Peyer's patch (tissue), 4 donors: ENCODE measurements around the gene SEMA5B. TPM values are rescaled to one million over a fixed set of nuclear protein-coding genes. Genes with fewer than 3 reads are reported as not detected.

ENCODE experiments used
- DNase-seq, 3 donors: peaks; one replicate each; pipeline ENCODE4 v3.0.0-alpha.2; 2017 to 2019
- H3K27ac ChIP-seq, 4 donors: fragments of 200-600 bp; sonication (generic); one replicate each; pipeline ENCODE4 v1.5.1; 2016 to 2019
- H3K27me3 ChIP-seq, 2 donors: fragments of 200-600 bp; sonication (generic); one replicate each; pipeline ENCODE4 v1.5.1; 2019
- H3K36me3 ChIP-seq, 3 donors: fragments of 200-600 bp; sonication (generic); one replicate each; pipeline ENCODE4 v1.5.1; 2016 to 2019
- H3K4me1 ChIP-seq, 4 donors: fragments of 200-600 bp; sonication (generic); one replicate each; pipeline ENCODE4 v1.5.1; 2016 to 2019
- H3K4me3 ChIP-seq, 4 donors: fragments of 200-600 bp; sonication (generic); 1 replicate in 3 of 4; 2 replicates in 1 of 4; pipeline ENCODE4 v1.5.1; 2016 to 2019; ENCODE audit warnings: mild to moderate bottlenecking in 1 of 4
- H3K9me3 ChIP-seq, 4 donors: fragments of 200-600 bp; sonication (generic); one replicate each; pipeline ENCODE4 v1.5.1; 2016 to 2019; ENCODE audit warnings: mild to moderate bottlenecking in 1 of 4
- POLR2A ChIP-seq, 2 donors: fragments of 450-650 bp; IDR thresholded peaks; one replicate each; pipeline ENCODE4 v1.5.1; 2017; ENCODE audit warnings: antibody characterized with exemption in 2 of 2, mild to moderate bottlenecking in 2 of 2, moderate library complexity in 2 of 2
- total RNA-seq, 4 donors: library from RNA; depleted of rRNA; stranded (reverse); fragments of >200 nt; gene quantifications; one replicate each; pipeline ENCODE4 v1.1.0, GENCODE V29; 2016
- TF ChIP-seq, protein P1 (sequence below), 6 experiments: fragments of 450-650 bp in 4 of 6; fragments of 200-600 bp in 2 of 6; sonication (generic) in 1 of 6; IDR thresholded peaks; one replicate each; pipeline ENCODE4 v1.5.1; 2017 to 2019; ENCODE audit warnings: antibody characterized with exemption in 6 of 6, mild to moderate bottlenecking in 3 of 6, moderate library complexity in 1 of 6

SEMA5B gene
- total RNA-seq, 4 donors from 2014 or later, result 0.54 to 6.8 (median 2.5) TPM; not detected in 1

GRCh38 chr3:122967356-122967755 lies 60.2 kb downstream of the SEMA5B start:
- TF ChIP-seq, protein P1, sequence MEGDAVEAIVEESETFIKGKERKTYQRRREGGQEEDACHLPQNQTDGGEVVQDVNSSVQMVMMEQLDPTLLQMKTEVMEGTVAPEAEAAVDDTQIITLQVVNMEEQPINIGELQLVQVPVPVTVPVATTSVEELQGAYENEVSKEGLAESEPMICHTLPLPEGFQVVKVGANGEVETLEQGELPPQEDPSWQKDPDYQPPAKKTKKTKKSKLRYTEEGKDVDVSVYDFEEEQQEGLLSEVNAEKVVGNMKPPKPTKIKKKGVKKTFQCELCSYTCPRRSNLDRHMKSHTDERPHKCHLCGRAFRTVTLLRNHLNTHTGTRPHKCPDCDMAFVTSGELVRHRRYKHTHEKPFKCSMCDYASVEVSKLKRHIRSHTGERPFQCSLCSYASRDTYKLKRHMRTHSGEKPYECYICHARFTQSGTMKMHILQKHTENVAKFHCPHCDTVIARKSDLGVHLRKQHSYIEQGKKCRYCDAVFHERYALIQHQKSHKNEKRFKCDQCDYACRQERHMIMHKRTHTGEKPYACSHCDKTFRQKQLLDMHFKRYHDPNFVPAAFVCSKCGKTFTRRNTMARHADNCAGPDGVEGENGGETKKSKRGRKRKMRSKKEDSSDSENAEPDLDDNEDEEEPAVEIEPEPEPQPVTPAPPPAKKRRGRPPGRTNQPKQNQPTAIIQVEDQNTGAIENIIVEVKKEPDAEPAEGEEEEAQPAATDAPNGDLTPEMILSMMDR (IDR thresholded peaks at IDR 0.05), result no peak
- no peak for TF ChIP-seq POLR2A (IDR thresholded peaks at IDR 0.05)

GRCh38 chr3:122966045-122966444 lies 61.5 kb downstream of the SEMA5B start:
- H3K36me3 ChIP-seq, result no peaks in the 10 kb centered on the region
- H3K27me3 ChIP-seq, result no peaks in the 10 kb centered on the region
- TF ChIP-seq, protein P1 (IDR thresholded peaks at IDR 0.05), result no peak
- no peak for TF ChIP-seq POLR2A (IDR thresholded peaks at IDR 0.05)
- no peak overlapping the region for H3K4me3 ChIP-seq
- H3K27ac ChIP-seq, result no peak overlapping the region
- H3K9me3 ChIP-seq, result no peaks in the 10 kb centered on the region
- H3K4me1 ChIP-seq, result no peaks in the 10 kb centered on the region
- DNase-seq, result no peak

More at GRCh38 chr3:122967356-122967755, 60.2 kb downstream of the SEMA5B start:
- DNase-seq, result no peak
- Histone ChIP-seq H3K4me3 (no peak overlapping the region), H3K9me3 (no peaks in the 10 kb centered on the region), H3K27ac (no peak overlapping the region), H3K4me1 (no peaks in the 10 kb centered on the region), H3K27me3 (no peaks in the 10 kb centered on the region), H3K36me3 (no peaks in the 10 kb centered on the region)

DNA sequence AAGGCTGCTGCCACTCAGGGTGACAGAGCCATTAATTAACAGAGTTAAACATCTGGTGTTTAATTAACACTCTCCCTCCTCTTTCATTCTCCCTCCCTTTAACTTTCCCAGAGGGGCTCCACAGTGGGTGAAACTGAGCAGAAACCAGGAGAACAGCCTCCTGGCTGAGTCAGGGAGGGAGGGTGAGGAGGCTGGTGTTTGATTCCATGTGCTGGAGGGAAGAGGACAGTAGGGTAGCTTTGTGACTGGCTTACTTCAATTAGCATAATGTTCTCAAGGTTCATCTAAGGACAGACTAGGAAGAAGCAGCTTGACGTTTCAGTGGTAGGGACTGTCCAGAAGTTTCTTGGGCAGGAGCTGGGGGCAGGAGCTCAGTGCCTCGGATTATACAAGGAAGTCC lies 62.8 kb downstream of the SEMA5B start:
- Histone ChIP-seq H3K27ac (no peak overlapping the region), H3K9me3 (no peaks in the 10 kb centered on the region), H3K4me3 (no peak overlapping the region), H3K27me3 (no peaks in the 10 kb centered on the region), H3K4me1 (no peaks in the 10 kb centered on the region), H3K36me3 (no peaks in the 10 kb centered on the region)
- no peak for TF ChIP-seq POLR2A (IDR thresholded peaks at IDR 0.05)
- TF ChIP-seq, protein P1 (IDR thresholded peaks at IDR 0.05), result no peak
- DNase-seq, result no peak

GRCh38 chr3:122962149-122962548 lies 65.4 kb downstream of the SEMA5B start:
- peaks cover 0 to 9% (median 0%) of the 10 kb centered on the region in 4 donors for H3K4me1 ChIP-seq
- no peaks in the 10 kb centered on the region for H3K27me3 ChIP-seq
- TF ChIP-seq, protein P1 (IDR thresholded peaks at IDR 0.05), result no peak
- TF ChIP-seq POLR2A (IDR thresholded peaks at IDR 0.05), result no peak
- H3K27ac ChIP-seq, result no peak overlapping the region
- H3K4me3 ChIP-seq, result no peak overlapping the region
- H3K36me3 ChIP-seq, result no peaks in the 10 kb centered on the region
- no peak for DNase-seq
- H3K9me3 ChIP-seq, result no peaks in the 10 kb centered on the region

- no peak for TF ChIP-seq POLR2A (IDR thresholded peaks at IDR 0.05)
- TF ChIP-seq, protein P1 (IDR thresholded peaks at IDR 0.05), result no peak
- no peaks in the 10 kb centered on the region for H3K27me3 ChIP-seq
- H3K4me1 ChIP-seq, result peaks cover 0 to 10% (median 0%) of the 10 kb centered on the region in 4 donors
- H3K9me3 ChIP-seq, result no peaks in the 10 kb centered on the region
- no peaks in the 10 kb centered on the region for H3K36me3 ChIP-seq
- DNase-seq, result no peak
- no peak overlapping the region for H3K27ac ChIP-seq
- H3K4me3 ChIP-seq, result no peak overlapping the region
These were observed 66.4 kb downstream of the SEMA5B start for GRCh38 chr3:122961146-122961545.

- TF ChIP-seq, protein P1 (IDR thresholded peaks at IDR 0.05), result no peak
- no peak for TF ChIP-seq POLR2A (IDR thresholded peaks at IDR 0.05)
- Histone ChIP-seq H3K4me1 (peaks cover 0 to 10% (median 0%) of the 10 kb centered on the region in 4 donors), H3K4me3 (no peak overlapping the region), H3K9me3 (no peaks in the 10 kb centered on the region), H3K27me3 (no peaks in the 10 kb centered on the region), H3K27ac (no peak overlapping the region), H3K36me3 (no peaks in the 10 kb centered on the region)
- DNase-seq, result no peak
These were observed 66.9 kb downstream of the SEMA5B start for GRCh38 chr3:122960652-122961051.
